K562 (cell line): ENCODE results near the gene BOD1L2. TPM values are rescaled to one million over a fixed set of nuclear protein-coding genes. Genes with fewer than 3 reads are reported as not detected.

Experiments
- ATAC-seq: fragments of 200-7000 bp; cut with Tn5 transposase; 3 replicates; pipeline ENCODE4 v1.9.1; 2020; ENCODE audit warnings: moderate library complexity
- BruUV-seq: library from RNA; stranded (reverse); fragments of 400-500 nt; replicated peaks from 2 replicates; lab custom pipeline; 2021; lab: Mats Ljungman, UMichigan
- CTCF ChIA-PET: fragments of 300-600 bp; formaldehyde crosslinking; extraction: SDS; loops from one replicate; lab custom pipeline; 2021; ENCODE audit warnings: low intra/inter-chr PET ratio; lab: Yijun Ruan, JAX
- POLR2A ChIA-PET: fragments of 300-600, 350-650 bp; sonication (Branson Sonifier 250); formaldehyde crosslinking; extraction: SDS; loops from one replicate; lab custom pipeline; 2021; ENCODE audit warnings: antibody characterized with exemption, inconsistent platforms; lab: Yijun Ruan, JAX
- DNase-seq, 4 experiments: peaks; one replicate each; pipeline versions ENCODE4 v3.0.0 to v3.0.0-alpha.2; 2011 to 2018; ENCODE audit warnings: low spot score in 3 of 4, mixed read lengths in 3 of 4; ENCODE audit errors: extremely low read depth in 1 of 4
- FAIRE-seq: peaks from 2 replicates; lab custom pipeline; 2011; peaks lifted over from hg19 to GRCh38; lab: Jason Lieb, UNC
- H2AFZ ChIP-seq: 2 replicates; pipeline ENCODE4 v1.6.0; 2011; ENCODE audit warnings: low read depth, low read length, control low read depth, inconsistent platforms
- H3K27ac ChIP-seq: fragments of 200-600 bp; 3 replicates; pipeline ENCODE4 v1.8.0; 2011; ENCODE audit warnings: low read depth, mild to moderate bottlenecking, control low read depth, inconsistent platforms, low read length, moderate library complexity, mixed read lengths; ENCODE audit errors: extremely low read depth
- H3K27me3 ChIP-seq, 2 experiments: fragments of 300-600 bp in 1 of 2; 2 replicates in 1 of 2; 3 replicates in 1 of 2; pipeline versions ENCODE4 v1.6.0 to v1.8.0; 2011; ENCODE audit warnings: inconsistent platforms in 2 of 2, low read length in 2 of 2, mild to moderate bottlenecking in 1 of 2, mixed read lengths in 1 of 2, moderate library complexity in 1 of 2; ENCODE audit not compliant: control insufficient read depth in 2 of 2, insufficient read depth in 2 of 2
- H3K36me3 ChIP-seq: fragments of 300-600 bp; 3 replicates; pipeline ENCODE4 v1.8.0; 2011; ENCODE audit warnings: mild to moderate bottlenecking, low read length, inconsistent platforms; ENCODE audit not compliant: control insufficient read depth, insufficient read depth
- H3K4me1 ChIP-seq, 2 experiments: fragments of 200-600 bp in 1 of 2; replicated peaks in 1 of 2; 2 replicates in 1 of 2; 3 replicates in 1 of 2; pipeline versions ENCODE4 v1.5.1 to v1.8.0; 2011; ENCODE audit warnings: inconsistent platforms in 2 of 2, low read length in 2 of 2, mild to moderate bottlenecking in 1 of 2, mixed read lengths in 1 of 2, moderate library complexity in 1 of 2; ENCODE audit not compliant: control insufficient read depth in 2 of 2, insufficient read depth in 2 of 2
- H3K4me2 ChIP-seq: 2 replicates; pipeline ENCODE4 v1.6.1; 2011; ENCODE audit warnings: low read length, control low read depth, inconsistent platforms, mixed read lengths; ENCODE audit not compliant: insufficient read depth
- H3K4me3 ChIP-seq: fragments of 200-600 bp; sonication (generic), shearing (Covaris generic); 2 replicates; pipeline ENCODE4 v1.5.1; 2016; ENCODE audit warnings: control low read depth, inconsistent platforms
- H3K79me2 ChIP-seq: fragments of 200-600 bp; 3 replicates; pipeline ENCODE4 v1.8.0; 2011; ENCODE audit warnings: low read length, inconsistent platforms; ENCODE audit not compliant: control insufficient read depth, insufficient read depth
- H3K9ac ChIP-seq, 2 experiments: 2 replicates each; pipeline versions ENCODE4 v1.6.0 to v1.6.1; 2011; ENCODE audit warnings: low read depth in 2 of 2, low read length in 2 of 2, control low read depth in 1 of 2, inconsistent platforms in 1 of 2, mild to moderate bottlenecking in 1 of 2, mixed read lengths in 1 of 2; ENCODE audit not compliant: insufficient read depth in 1 of 2
- H3K9me1 ChIP-seq: one replicate; pipeline ENCODE4 v1.6.0; 2011; ENCODE audit warnings: inconsistent platforms, mild to moderate bottlenecking, low read length, moderate library complexity; ENCODE audit not compliant: control insufficient read depth, insufficient read depth
- H3K9me3 ChIP-seq: replicated peaks from 2 replicates; pipeline ENCODE4 v1.5.1; 2011; ENCODE audit warnings: low read depth, low read length, inconsistent platforms; ENCODE audit not compliant: control insufficient read depth, insufficient read depth
- H4K20me1 ChIP-seq: replicated peaks from 2 replicates; pipeline ENCODE4 v1.6.1; 2011; ENCODE audit warnings: low read length, inconsistent platforms, mixed read lengths; ENCODE audit not compliant: control insufficient read depth, insufficient read depth
- AFF1 ChIP-seq, 2 experiments: fragments of 450-650 bp; IDR thresholded peaks; 2 replicates each; pipeline ENCODE4 v1.6.1; 2018; ENCODE audit warnings: mild to moderate bottlenecking in 2 of 2, low read depth in 1 of 2; ENCODE audit not compliant: partially characterized antibody in 2 of 2
- ARNT ChIP-seq, 2 experiments: fragments of 450-650 bp; IDR thresholded peaks; 2 replicates each; pipeline ENCODE4 v1.6.1; 2016; ENCODE audit warnings: mild to moderate bottlenecking in 1 of 2
- ATF4 ChIP-seq: fragments of 450-650 bp; formaldehyde crosslinking; IDR thresholded peaks from 2 replicates; pipeline ENCODE4 v1.4.0; 2022; ENCODE audit warnings: mild to moderate bottlenecking, moderate library complexity
- CBFB ChIP-seq: sonication (generic); formaldehyde crosslinking; IDR thresholded peaks from 2 replicates; pipeline ENCODE4 v1.4.0; 2020; ENCODE audit warnings: mild to moderate bottlenecking, missing genetic modification reagents
- ETS2 ChIP-seq: IDR thresholded peaks from 2 replicates; pipeline ENCODE4 v1.6.1; 2016; ENCODE audit warnings: borderline replicate concordance, missing genetic modification characterization, mild to moderate bottlenecking, moderate library complexity, missing compliant biosample characterization; ENCODE audit not compliant: poor library complexity, severe bottlenecking
- HLTF ChIP-seq: fragments of 450-650 bp; IDR thresholded peaks from 2 replicates; pipeline ENCODE4 v1.6.1; 2016
- HNRNPK ChIP-seq: fragments of 200-400 bp; formaldehyde crosslinking; IDR thresholded peaks from one replicate; pipeline ENCODE4 v1.6.1; 2018; ENCODE audit warnings: mild to moderate bottlenecking, low read depth, low read length; ENCODE audit not compliant: poor library complexity, severe bottlenecking
- KDM1A ChIP-seq, 2 experiments: fragments of 450-650 bp; IDR thresholded peaks; 2 replicates each; pipeline ENCODE4 v1.6.1; 2016; ENCODE audit warnings: mild to moderate bottlenecking in 2 of 2
- MEIS2 ChIP-seq: fragments of 450-650 bp; IDR thresholded peaks from 2 replicates; pipeline ENCODE4 v1.6.1; 2014; ENCODE audit warnings: mild to moderate bottlenecking; ENCODE audit not compliant: partially characterized antibody
- MTF1 ChIP-seq: fragments of 250-450 bp; sonication (Bioruptor Pico); IDR thresholded peaks from 2 replicates; pipeline ENCODE4 v1.9.0; 2021; ENCODE audit warnings: moderate library complexity, mild to moderate bottlenecking, inconsistent platforms, borderline replicate concordance
- STAT5B ChIP-seq: fragments of 250-450 bp; sonication (Bioruptor Pico); IDR thresholded peaks from 2 replicates; pipeline ENCODE4 v1.8.0; 2021; ENCODE audit warnings: mild to moderate bottlenecking, inconsistent platforms
- TFAP4 ChIP-seq: sonication (generic); formaldehyde crosslinking; IDR thresholded peaks from 2 replicates; pipeline ENCODE4 v1.8.0; 2022; ENCODE audit warnings: missing genetic modification reagents, mild to moderate bottlenecking, moderate library complexity, borderline replicate concordance
- XRCC4 ChIP-seq: IDR thresholded peaks from one replicate; pipeline ENCODE4 v1.6.1; 2011; ENCODE audit not compliant: insufficient read depth, insufficient read length; ENCODE audit errors: extremely low read depth
- ZNF121 ChIP-seq: sonication (generic); formaldehyde crosslinking; conservative IDR thresholded peaks from 2 replicates; pipeline ENCODE4 v1.8.0; 2022; ENCODE audit warnings: missing genetic modification reagents
- ZNF239 ChIP-seq: fragments of 250-450 bp; sonication (Bioruptor Pico); IDR thresholded peaks from 2 replicates; pipeline ENCODE4 v1.4.0; 2020; ENCODE audit warnings: mild to moderate bottlenecking
- ZNF699 ChIP-seq: fragments of 250-450 bp; sonication (Bioruptor Pico); IDR thresholded peaks from 2 replicates; pipeline ENCODE4 v1.8.0; 2021; ENCODE audit warnings: mild to moderate bottlenecking, moderate library complexity; ENCODE audit not compliant: insufficient replicate concordance
- ZSCAN29 ChIP-seq: fragments of 450-650 bp; IDR thresholded peaks from 2 replicates; pipeline ENCODE4 v1.6.1; 2017
- ZSCAN32 ChIP-seq: fragments of 450-650 bp; formaldehyde crosslinking; IDR thresholded peaks from 2 replicates; pipeline ENCODE4 v1.4.0; 2020; ENCODE audit warnings: mild to moderate bottlenecking, moderate library complexity
- WGBS: fragments of 100-300 bp; shearing (Covaris generic); methylation state at CpG from one replicate; pipeline ENCODE4 v1.1.6; 2016; ENCODE audit warnings: low coverage, mixed read lengths; ENCODE audit not compliant: insufficient coverage; ENCODE audit errors: missing lambda C conversion rate; 5-methylcytosine and 5-hydroxymethylcytosine counted together
- in situ Hi-C: fragments of 300-500 bp; cut with MboI; formaldehyde crosslinking; loops from 4 replicates; pipeline ENCODE4 v1.15.0; 2018; ENCODE audit warnings: inconsistent platforms, mixed read lengths
- intact Hi-C: fragments of 100-400 bp; cut with micrococcal nuclease; formaldehyde crosslinking; loops from 2 replicates; pipeline ENCODE4 v1.14.2; 2022
- polyA plus RNA-seq, 8 experiments: library from polyadenylated mRNA; depleted of rRNA in 4 of 8; stranded (reverse) in 5 of 8; unstranded in 3 of 8; fragments of >200 nt; fragmentation: Nextera tagmentation in 2 of 8; fragmentation: Illumina TruSeq in 1 of 8; extraction: Ambion mirVana in 2 of 8; extraction: Trizol in 1 of 8; gene quantifications; 2 replicates each; pipeline versions ENCODE4 v1.2.1 to v1.2.3, GENCODE V29; 2011 to 2014; ENCODE audit warnings: inconsistent platforms in 1 of 8, missing spikeins in 1 of 8
- total RNA-seq, 7 experiments: library from RNA; depleted of rRNA in 6 of 7; stranded (reverse); fragments of >200 nt in 6 of 7; fragmentation: Illumina TruSeq in 2 of 7; extraction: Trizol in 2 of 7; gene quantifications; 2 replicates each; pipeline versions ENCODE4 v1.2.1 to v1.2.3, GENCODE V29; 2011 to 2021; ENCODE audit warnings: low replicate concordance in 1 of 7

Gene BOD1L2
- total and polyA plus RNA-seq, 9 of the 15 experiments (the other 6 are each of a cell fraction or from before 2014, with no cell fraction given), result 0.03 TPM; not detected in 8

- Histone ChIP-seq H3K79me2 (no peaks in the 10 kb centered on the region), H3K4me3 (no peak overlapping the region), H3K27me3 (no peaks in the 10 kb centered on the region; a peak in 1 of 5 replicates), H3K4me2 (peak overlapping the region; percentile 14; the same call in 1 of the 2 replicates), H3K36me3 (no peaks in the 10 kb centered on the region), H3K4me1 (peaks cover 0 to 12% of the 10 kb centered on the region in 2 experiments; a peak in 3 of 5 replicates), H3K9ac (no peak overlapping the region), H3K9me3 (no peaks in the 10 kb centered on the region), H3K27ac (peak overlapping the region; percentile 33; the same call in 1 of the 3 replicates), H4K20me1 (no peaks in the 10 kb centered on the region), H3K9me1 (no peaks in the 10 kb centered on the region), H2AFZ (no peak overlapping the region)
- ATAC-seq (peak; percentile 84), DNase-seq (peak in 1 of 4 experiments; percentile 16), FAIRE-seq (no peak)
- in situ Hi-C loops, result no loop called here
- ChIA-PET CTCF (no interaction called here), POLR2A (interaction anchor here (0.5 to 1.7 kb wide), 5 partner anchors 10 to 64 kb away, joined by 3 to 5 read pairs (median 3); partner anchors contain the start of gene BOD1L2)
- intact Hi-C loops, result no loop called here
- BruUV-seq, result no TSS peak
- 0% methylated on average over 4 of the region's 4 CpGs for WGBS
- TF ChIP-seq ZSCAN32 (CRISPR knock-in tag), result peak; percentile 76
- TF ChIP-seq ATF4 (CRISPR knock-in tag), result peak; percentile 89
- no peak for TF ChIP-seq XRCC4
- TF ChIP-seq KDM1A (IDR thresholded peaks at IDR 0.05), result no peak
- TF ChIP-seq TFAP4 (CRISPR knock-in tag), result no peak
- TF ChIP-seq ETS2, result no peak
- no peak for TF ChIP-seq MTF1
- TF ChIP-seq ZNF121, result no peak
- no peak for TF ChIP-seq ARNT (IDR thresholded peaks at IDR 0.05)
- TF ChIP-seq AFF1 (IDR thresholded peaks at IDR 0.05; ENCODE audit: low read depth in 1 of 2, partially characterized antibody in 2 of 2), result no peak
- TF ChIP-seq ZNF239 (CRISPR knock-in tag), result no peak
- TF ChIP-seq CBFB (CRISPR knock-in tag), result no peak
- TF ChIP-seq HNRNPK, result no peak
- no peak for TF ChIP-seq ZSCAN29
- TF ChIP-seq HLTF, result no peak
- peak; percentile 67 for TF ChIP-seq MEIS2
- TF ChIP-seq ZNF699 (CRISPR knock-in tag), result no peak
- no peak for TF ChIP-seq STAT5B (CRISPR knock-in tag)
These were observed 12.2 kb upstream of the BOD1L2 start for GRCh38 chr18:57134618-57135135.
